GM23338 (cell line): ENCODE measurements around the gene ST6GALNAC3. TPM values are rescaled to one million over a fixed set of nuclear protein-coding genes. Genes with fewer than 3 reads are reported as not detected.
A peak's percentile ranks its signal among the peaks of the same experiment; 100 is the strongest.

ENCODE experiments used
- ATAC-seq: fragments of 200-7000 bp; cut with Tn5 transposase; 3 replicates; pipeline ENCODE4 v1.9.1; 2020
- DNase-seq: peaks from one replicate; pipeline ENCODE4 v3.0.0-alpha.2; 2015; ENCODE audit warnings: low spot score
- H2AFZ ChIP-seq: fragments of 200-600 bp; sonication (generic); 2 replicates; pipeline ENCODE4 v1.8.0; 2016; ENCODE audit warnings: antibody characterized with exemption, mild to moderate bottlenecking, moderate library complexity
- H3F3A ChIP-seq: fragments of 200-600 bp; sonication (generic); replicated peaks from 2 replicates; pipeline ENCODE4 v1.8.0; 2017; ENCODE audit warnings: antibody characterized with exemption, mixed run types, low read depth
- H3K27ac ChIP-seq: fragments of 200-600 bp; sonication (generic); 2 replicates; pipeline ENCODE4 v1.6.1; 2016; ENCODE audit warnings: low read depth
- H3K27me3 ChIP-seq: fragments of 200-600 bp; sonication (generic); 2 replicates; pipeline ENCODE4 v1.8.0; 2016; ENCODE audit warnings: mild to moderate bottlenecking, mixed run types, moderate library complexity; ENCODE audit not compliant: insufficient read depth
- H3K36me3 ChIP-seq: fragments of 200-600 bp; sonication (generic); 2 replicates; pipeline ENCODE4 v1.8.0; 2016; ENCODE audit warnings: mild to moderate bottlenecking; ENCODE audit not compliant: insufficient read depth
- H3K4me1 ChIP-seq: fragments of 200-600 bp; sonication (generic); 2 replicates; pipeline ENCODE4 v1.8.0; 2016; ENCODE audit warnings: mild to moderate bottlenecking, moderate library complexity; ENCODE audit not compliant: insufficient read depth
- H3K4me2 ChIP-seq: fragments of 200-600 bp; sonication (generic); 2 replicates; pipeline ENCODE4 v1.7.1; 2017; ENCODE audit warnings: mixed run types
- H3K4me3 ChIP-seq: fragments of 200-600 bp; sonication (generic); 2 replicates; pipeline ENCODE4 v1.6.1; 2016; ENCODE audit warnings: mixed run types
- H3K79me2 ChIP-seq: fragments of 200-600 bp; sonication (generic); replicated peaks from 2 replicates; pipeline ENCODE4 v1.8.0; 2017; ENCODE audit warnings: mild to moderate bottlenecking; ENCODE audit not compliant: insufficient read depth
- H3K9me2 ChIP-seq: fragments of 200-600 bp; sonication (generic); 2 replicates; pipeline ENCODE4 v1.8.0; 2017; ENCODE audit not compliant: insufficient read depth
- H4K20me1 ChIP-seq: fragments of 200-600 bp; sonication (generic); replicated peaks from 2 replicates; pipeline ENCODE4 v1.8.0; 2017; ENCODE audit warnings: mild to moderate bottlenecking; ENCODE audit not compliant: insufficient read depth
- H3K27ac Mint-ChIP-seq: 2 replicates; pipeline ENCODE4 v1.8.0; 2020; ENCODE audit warnings: inconsistent platforms, mild to moderate bottlenecking, moderate library complexity, mixed read lengths
- H3K27me3 Mint-ChIP-seq: 3 replicates; pipeline ENCODE4 v1.8.0; 2022; ENCODE audit warnings: low read depth, mild to moderate bottlenecking, moderate library complexity, mixed read lengths, inconsistent platforms; ENCODE audit not compliant: insufficient read depth, poor library complexity
- H3K36me3 Mint-ChIP-seq: 3 replicates; pipeline ENCODE4 v1.8.0; 2021; ENCODE audit warnings: low read depth, mild to moderate bottlenecking, inconsistent platforms, moderate library complexity, mixed read lengths
- H3K4me1 Mint-ChIP-seq: 3 replicates; pipeline ENCODE4 v1.8.0; 2020; ENCODE audit warnings: mild to moderate bottlenecking, inconsistent platforms, mixed read lengths
- H3K4me3 Mint-ChIP-seq: 3 replicates; pipeline ENCODE4 v1.8.0; 2021; ENCODE audit warnings: moderate library complexity, mild to moderate bottlenecking, inconsistent platforms, mixed read lengths
- H3K9me3 Mint-ChIP-seq: 3 replicates; pipeline ENCODE4 v1.8.0; 2020; ENCODE audit warnings: moderate library complexity, mild to moderate bottlenecking, inconsistent platforms, mixed read lengths
- CTCF ChIP-seq, 2 experiments: fragments of 200-600 bp in 1 of 2; sonication (generic) in 1 of 2; conservative IDR thresholded peaks; 2 replicates each; pipeline versions ENCODE4 v1.5.1 to v1.6.1; 2016 to 2017; ENCODE audit warnings: antibody characterized with exemption in 2 of 2, low read depth in 2 of 2, mild to moderate bottlenecking in 2 of 2, moderate library complexity in 1 of 2
- JUNB ChIP-seq: IDR thresholded peaks from one replicate; pipeline ENCODE4 v1.6.1; 2016; ENCODE audit warnings: antibody characterized with exemption; ENCODE audit not compliant: unreplicated experiment
- NANOG ChIP-seq: IDR thresholded peaks from 2 replicates; pipeline ENCODE4 v1.6.1; 2016; ENCODE audit warnings: antibody characterized with exemption, borderline replicate concordance
- POLR2AphosphoS5 ChIP-seq: IDR thresholded peaks from 2 replicates; pipeline ENCODE4 v1.6.1; 2016; ENCODE audit warnings: antibody characterized with exemption, low read depth
- STAT1 ChIP-seq: IDR thresholded peaks from one replicate; pipeline ENCODE4 v1.6.1; 2016; ENCODE audit warnings: antibody characterized with exemption; ENCODE audit not compliant: unreplicated experiment
- ZNF331 ChIP-seq: fragments of 250-450 bp; sonication (Bioruptor Pico); IDR thresholded peaks from 2 replicates; pipeline ENCODE4 v1.5.0; 2020; ENCODE audit warnings: low read depth, mild to moderate bottlenecking, moderate library complexity
- long read RNA-seq: library from polyadenylated mRNA; unstranded; transcript quantifications from one replicate; pipeline ENCODE4 v2.0.0, GENCODE V29; 2020; ENCODE audit not compliant: unreplicated experiment
- polyA plus RNA-seq: library from polyadenylated mRNA; unstranded; fragments of >200 nt; fragmentation: Nextera tagmentation; extraction: Ambion mirVana; gene quantifications from 2 replicates; pipeline ENCODE4 v1.2.1, GENCODE V29; 2016
- total RNA-seq: library from RNA; depleted of rRNA; stranded (reverse); fragments of >200 nt; shearing (Covaris generic); gene quantifications from 2 replicates; pipeline ENCODE4 v1.2.3, GENCODE V29; 2014; rRNA removed

The ST6GALNAC3 gene
- total RNA-seq = 11.6 and 14.2 TPM in 2 replicates
- 4.7 and 5.5 TPM in 2 replicates for polyA plus RNA-seq
- long read RNA-seq, partial matches to known transcripts = 0 of 1 reads
- long read RNA-seq, other reads (novel, unspliced or antisense) = 1 of 1 reads

GRCh38 chr1:76074321-76075187 is at the start of gene ST6GALNAC3:
Gene ST6GALNAC3 (plus strand): TSS chr1:76074746.
- H3K4me1 ChIP-seq = peaks cover 15% of the 10 kb centered on the region
- H3K4me2 ChIP-seq = peak within 1 kb of the TSS; percentile 99
- peak within 1 kb of the TSS; percentile 86 for H3K4me3 Mint-ChIP-seq
- no peaks in the 10 kb centered on the region for H3K36me3 ChIP-seq
- no peak for TF ChIP-seq JUNB
- no peak for TF ChIP-seq NANOG
- no peak for TF ChIP-seq CTCF (conservative IDR thresholded peaks at IDR 0.05; ENCODE audit: low read depth in 2 of 2)
- peak; percentile 81 for TF ChIP-seq POLR2AphosphoS5
- peak within 1 kb of the TSS; percentile 100 for H2AFZ ChIP-seq
- 0 out of 2 replicates have a peak, but pooled peaks cover 7% of the 10 kb centered on the region for H3K27me3 ChIP-seq
- peak within 1 kb of the TSS; percentile 66 for H3K27ac Mint-ChIP-seq
- H3K4me3 ChIP-seq = peak within 1 kb of the TSS; percentile 98
- H3K79me2 ChIP-seq = peaks cover 45% of the 10 kb centered on the region
- peaks cover 2% of the 10 kb centered on the region for H3K27me3 Mint-ChIP-seq
- no peaks in the 10 kb centered on the region for H3K9me3 Mint-ChIP-seq
- H3K9me2 ChIP-seq = no peaks in the 10 kb centered on the region
- peak within 1 kb of the TSS; percentile 16; the same call in 1 of the 2 replicates for H3K27ac ChIP-seq
- H3K36me3 Mint-ChIP-seq = no peaks in the 10 kb centered on the region
- peaks cover 37% of the 10 kb centered on the region for H3K4me1 Mint-ChIP-seq
- H3F3A ChIP-seq = no peaks in the 10 kb centered on the region
- no peaks in the 10 kb centered on the region; the same call in 1 of the 2 replicates for H4K20me1 ChIP-seq
- DNase-seq = peak; percentile 89
- ATAC-seq = peak; percentile 94

GRCh38 chr1:76027341-76027740 is 47.2 kb upstream of the ST6GALNAC3 start:
- ATAC-seq (no peak), DNase-seq (no peak)
- Mint-ChIP-seq H3K27ac (no peak overlapping the region), H3K4me1 (peaks cover 1% of the 10 kb centered on the region; the same call in 2 of the 3 replicates), H3K36me3 (no peaks in the 10 kb centered on the region), H3K27me3 (no peaks in the 10 kb centered on the region), H3K4me3 (no peak overlapping the region), H3K9me3 (no peaks in the 10 kb centered on the region)
- Histone ChIP-seq H3K27ac (no peak overlapping the region), H3K9me2 (no peaks in the 10 kb centered on the region; the same call in 1 of the 2 replicates), H4K20me1 (no peaks in the 10 kb centered on the region), H3K36me3 (no peaks in the 10 kb centered on the region), H3K27me3 (no peaks in the 10 kb centered on the region), H3K4me3 (no peak overlapping the region), H3K79me2 (no peaks in the 10 kb centered on the region), H3K4me2 (no peak overlapping the region), H3F3A (no peaks in the 10 kb centered on the region), H2AFZ (peak overlapping the region; percentile 25; the same call in 1 of the 2 replicates), H3K4me1 (0 out of 2 replicates have a peak, but pooled peaks cover 7% of the 10 kb centered on the region)
- TF ChIP-seq STAT1 (no peak), CTCF (conservative IDR thresholded peaks at IDR 0.05; ENCODE audit: low read depth in 2 of 2) (0 out of 4 replicates have a peak, but pooled peaks of 1 of the 2 experiments have one; percentile 4), ZNF331 (no peak)
